Pancreas (tissue), 10 donors: ENCODE data around the gene PDS5B. TPM values are rescaled to one million over a fixed set of nuclear protein-coding genes. Genes with fewer than 3 reads are reported as not detected.

Experiments
- ATAC-seq, 4 donors: fragments of 200-7000 bp; cut with Tn5 transposase; one replicate each; pipeline versions ENCODE4 v1.8.0 to v1.9.1; 2020; ENCODE audit warnings: mild to moderate bottlenecking in 4 of 4, moderate library complexity in 4 of 4
- DNase-seq, 6 donors: peaks; one replicate each; pipeline ENCODE4 v3.0.0-alpha.2; 2020
- FAIRE-seq: peaks from 2 replicates; lab custom pipeline; 2012; peaks lifted over from hg19 to GRCh38; lab: Jason Lieb, UNC
- H3K27ac ChIP-seq, 4 donors: fragments of 200-600 bp; sonication (generic); 1 replicate in 3 of 4; 2 replicates in 1 of 4; pipeline versions ENCODE4 v1.5.0 to v1.8.0; 2020
- H3K27me3 ChIP-seq, 4 donors: fragments of 200-600 bp; one replicate each; pipeline ENCODE4 v1.8.0; 2021
- H3K36me3 ChIP-seq, 3 donors: fragments of 200-600 bp; sonication (generic) in 1 of 3; one replicate each; pipeline versions ENCODE4 v1.5.0 to v1.8.0; 2020 to 2021
- H3K4me1 ChIP-seq, 3 donors: fragments of 200-600 bp; one replicate each; pipeline ENCODE4 v1.8.0; 2021
- H3K4me3 ChIP-seq, 4 donors: fragments of 200-600 bp; sonication (generic) in 2 of 4; one replicate each; pipeline versions ENCODE4 v1.5.0 to v1.8.0; 2020 to 2021
- H3K9me3 ChIP-seq, 4 donors: fragments of 200-600 bp; one replicate each; pipeline ENCODE4 v1.8.0; 2021
- CTCF ChIP-seq, 4 donors: fragments of 200-600 bp; sonication (generic) in 3 of 4; IDR thresholded peaks; one replicate each; pipeline versions ENCODE4 v1.5.0 to v1.8.0; 2021; ENCODE audit warnings: antibody characterized with exemption in 4 of 4
- WGBS, 2 donors: extraction: QIAGEN DNeasy Blood & Tissue Kit; methylation state at CpG; one replicate each; pipeline ENCODE4 v1.1.7; 2013; 5-methylcytosine and 5-hydroxymethylcytosine counted together
- intact Hi-C, 3 donors: fragments of 100-400 bp; cut with DNase I; formaldehyde crosslinking; loops; one replicate each; pipeline versions ENCODE4 v1.11.1 to v1.14.2; 2022
- polyA plus RNA-seq, 2 donors: library from polyadenylated mRNA; stranded (reverse); fragments of 200-250 nt; gene quantifications; one replicate each; pipeline ENCODE4 v1.2.3, GENCODE V29; 2013
- total RNA-seq, 6 donors: library from RNA; stranded (reverse); fragmentation: NEBNext Ultra II Directional in 4 of 6; extraction: Animal tissue kit (Norgen Biotek cat#: 25700) in 4 of 6; gene quantifications; one replicate each; pipeline versions ENCODE4 v1.2.1 to v1.2.4, GENCODE V29; 2021 to 2023
- donor health status: healthy with polysubstance abuse.
- donor health status: DM: no; HTN: no; CAD: no; lungs with moderate emphysema.
- donor health status: DM: no; HTN: no; CAD: no.
- donor health status: control.
- donor health status: control.
- donor health status: Bipolar disorder and iron deficiency.
- donor health status: DM: yes; HTN: yes; CAD: no.
- donor health status: DM: no; HTN: no; CAD: no.
- donor health status: DM: no; HTN: no; CAD: no.
- donor health status: DM: yes; HTN: yes; CAD: no.

The PDS5B gene
- total and polyA plus RNA-seq, 8 donors = 2.9 to 19.9 (median 11.0) TPM

- ATAC-seq = no peak
Measured at GRCh38 chr13:32616883-32617511, 30.7 kb downstream of the PDS5B start.

DNA sequence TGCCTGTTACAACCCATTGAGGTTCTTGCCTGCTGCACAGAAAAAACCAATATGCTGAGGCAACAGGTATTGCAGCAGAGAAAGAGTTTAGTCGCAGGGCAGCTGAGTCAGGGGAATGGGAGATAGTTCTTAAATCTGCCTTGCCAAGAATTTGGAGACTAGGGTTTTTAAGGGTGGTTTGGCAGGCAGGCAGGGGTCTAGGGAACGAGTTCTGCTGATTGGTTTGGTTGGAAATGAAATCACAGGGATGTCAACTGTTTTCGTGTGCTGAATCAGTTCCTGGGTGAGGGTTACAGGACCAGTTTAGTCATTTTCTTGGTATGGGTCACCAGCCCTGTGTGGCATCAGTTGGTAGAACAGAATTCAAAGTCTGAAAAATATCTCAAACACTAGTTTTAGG, 36.6 kb downstream of the PDS5B start:
- ATAC-seq (no peak), FAIRE-seq (no peak)

More at GRCh38 chr13:32616883-32617511, 30.7 kb downstream of the PDS5B start:
- FAIRE-seq (no peak), DNase-seq (no peak)
- Histone ChIP-seq H3K36me3 (no peaks in the 10 kb centered on the region), H3K27ac (no peak overlapping the region), H3K27me3 (no peaks in the 10 kb centered on the region), H3K4me1 (no peaks in the 10 kb centered on the region), H3K4me3 (no peak overlapping the region), H3K9me3 (no peaks in the 10 kb centered on the region)
- intact Hi-C loops = no loop called here
- no peak for TF ChIP-seq CTCF (IDR thresholded peaks at IDR 0.05)
- WGBS, 2 donors = 94 to 95% methylated on average over 5 of the region's 5 CpGs

DNA sequence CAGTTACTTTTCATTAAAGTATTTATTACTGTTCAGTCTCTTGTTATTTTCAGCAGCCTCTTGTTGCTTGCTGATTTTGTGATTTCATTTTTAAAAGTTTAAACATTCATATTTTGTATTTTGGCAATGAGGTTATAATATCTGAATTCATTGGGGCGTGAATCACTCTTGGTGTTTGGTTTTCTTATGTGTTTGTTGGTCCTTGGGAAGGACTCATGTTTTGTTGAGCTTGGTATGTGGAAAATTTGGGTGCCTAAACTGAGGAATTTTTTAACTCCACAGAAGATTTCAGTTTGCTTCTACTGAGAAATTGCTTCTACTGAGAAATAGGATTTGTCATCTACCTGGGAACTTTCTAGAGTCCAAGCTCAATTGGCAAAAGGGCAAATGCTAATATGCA, 38.2 kb downstream of the PDS5B start:
- H3K4me1 ChIP-seq = no peaks in the 10 kb centered on the region
- ATAC-seq = no peak
- intact Hi-C loops = no loop called here
- H3K36me3 ChIP-seq = no peaks in the 10 kb centered on the region
- H3K4me3 ChIP-seq = no peak overlapping the region
- no peaks in the 10 kb centered on the region for H3K27me3 ChIP-seq
- no peak for DNase-seq
- H3K27ac ChIP-seq = no peak overlapping the region
- no peak for FAIRE-seq
- H3K9me3 ChIP-seq = no peaks in the 10 kb centered on the region
- TF ChIP-seq CTCF (IDR thresholded peaks at IDR 0.05) = no peak
- 90 to 98% methylated on average over 1 of the region's 1 CpG for WGBS, 2 donors

More for the DNA sequence above, 36.6 kb downstream of the PDS5B start:
- intact Hi-C loops = no loop called here
- Histone ChIP-seq H3K9me3 (no peaks in the 10 kb centered on the region), H3K27ac (no peak overlapping the region), H3K27me3 (no peaks in the 10 kb centered on the region), H3K4me3 (no peak overlapping the region), H3K36me3 (no peaks in the 10 kb centered on the region), H3K4me1 (no peaks in the 10 kb centered on the region)
- 95 to 97% methylated on average over 3 of the region's 3 CpGs for WGBS, 2 donors
- DNase-seq = no peak
- no peak for TF ChIP-seq CTCF (IDR thresholded peaks at IDR 0.05)

DNA sequence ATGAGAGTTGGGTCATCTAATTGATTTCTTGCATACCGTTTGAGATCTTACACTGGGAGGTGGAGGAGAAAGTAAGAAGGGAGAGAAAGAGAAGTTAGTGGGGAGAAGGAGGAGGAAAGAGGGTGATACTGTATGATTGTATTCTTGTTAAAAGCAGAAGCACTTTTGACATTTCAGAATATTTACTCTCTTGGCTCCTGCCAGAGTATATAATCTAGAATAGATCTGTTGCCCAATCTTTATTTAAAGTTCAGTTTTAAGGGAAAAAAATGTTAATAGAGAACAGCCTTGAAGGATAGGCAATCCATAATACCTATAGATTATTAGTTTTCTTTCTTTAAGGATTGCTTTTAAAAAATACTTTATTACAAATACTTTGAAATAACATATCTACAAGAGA, 41.5 kb downstream of the PDS5B start:
- Histone ChIP-seq H3K4me3 (no peak overlapping the region), H3K9me3 (no peaks in the 10 kb centered on the region), H3K27me3 (no peaks in the 10 kb centered on the region), H3K36me3 (no peaks in the 10 kb centered on the region), H3K4me1 (no peaks in the 10 kb centered on the region), H3K27ac (no peak overlapping the region)
- 24 to 25% methylated on average over 1 of the region's 1 CpG for WGBS, 2 donors
- DNase-seq (no peak), FAIRE-seq (no peak), ATAC-seq (no peak)
- intact Hi-C loops = no loop called here
- no peak for TF ChIP-seq CTCF (IDR thresholded peaks at IDR 0.05)

GRCh38 chr13:32629313-32629712, 43.1 kb downstream of the PDS5B start:
- H3K9me3 ChIP-seq = no peaks in the 10 kb centered on the region
- no peak for DNase-seq
- H3K4me3 ChIP-seq = no peak overlapping the region
- ATAC-seq = no peak
- no peaks in the 10 kb centered on the region for H3K4me1 ChIP-seq
- FAIRE-seq = no peak
- TF ChIP-seq CTCF (IDR thresholded peaks at IDR 0.05) = no peak
- no peaks in the 10 kb centered on the region for H3K27me3 ChIP-seq
- H3K27ac ChIP-seq = no peak overlapping the region
- intact Hi-C loops = no loop called here
- 93 to 94% methylated on average over 2 of the region's 2 CpGs for WGBS, 2 donors
- no peaks in the 10 kb centered on the region for H3K36me3 ChIP-seq
